ENCODE measurements around the gene ASPSCR1. TPM values are rescaled to one million over a fixed set of nuclear protein-coding genes. Genes with fewer than 3 reads are reported as not detected.
A peak's percentile ranks its signal among the peaks of the same experiment; 100 is the strongest.

The ASPSCR1 gene
- total RNA-seq, 1 experiment from 2014 or later: 60.4 TPM

DNA sequence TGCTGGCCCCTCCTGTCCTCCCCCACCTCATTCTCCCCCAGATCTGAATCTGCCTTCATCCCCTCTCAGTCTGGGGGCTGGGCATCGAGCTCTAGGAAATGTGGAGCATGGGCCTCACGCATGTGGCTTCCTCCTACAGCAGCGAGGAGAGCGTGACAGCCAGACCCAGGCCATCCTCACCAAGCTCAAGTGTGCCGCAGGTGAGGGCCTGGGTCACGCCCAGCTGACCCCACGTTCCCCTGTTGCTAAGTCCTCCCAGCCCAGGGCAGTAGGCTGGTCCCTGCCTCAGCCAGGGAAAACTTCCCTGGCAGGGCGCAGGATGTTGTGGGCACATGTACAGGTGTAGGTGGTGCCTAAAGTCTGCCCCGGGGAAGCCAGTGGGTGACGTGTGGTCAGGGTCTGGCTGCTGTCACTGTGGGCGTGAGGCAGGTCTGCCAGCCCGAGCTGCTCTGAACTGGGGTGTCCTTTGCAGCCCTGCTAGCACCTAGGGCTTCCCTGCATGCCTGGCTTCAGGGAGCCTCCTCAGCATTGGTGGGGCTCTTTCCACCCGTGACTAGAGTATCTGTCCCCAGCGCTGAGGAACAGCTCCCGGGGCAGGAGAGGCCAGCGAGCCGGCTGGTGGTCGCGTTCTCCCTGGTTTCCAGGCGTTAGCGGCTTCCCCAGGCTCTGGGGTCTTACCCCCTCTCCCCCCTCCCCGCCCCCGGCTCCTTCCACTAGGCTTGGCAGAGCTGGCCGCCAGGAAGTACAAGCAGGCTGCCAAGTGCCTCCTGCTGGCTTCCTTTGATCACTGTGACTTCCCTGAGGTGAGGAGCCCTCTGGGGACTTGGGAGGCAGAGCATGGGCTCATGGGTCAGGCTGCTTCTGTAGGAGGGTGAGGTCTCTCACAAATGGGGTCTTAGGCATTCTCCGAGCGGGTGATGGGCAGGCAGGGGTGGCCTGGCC lies 77.9 kb downstream of the ASPSCR1 start:
- TF ChIP-seq ZNF121 (CRISPR knock-in tag; IDR thresholded peaks at IDR 0.05) (no peak), ATF1 (CRISPR knock-in tag; IDR thresholded peaks at IDR 0.05) (0 out of 2 replicates have a peak, but pooled peaks have one; percentile 30)
- DNase-seq (ENCODE audit: low spot score) (no peak), ATAC-seq (no peak)
- Mint-ChIP-seq H3K27ac (no peak overlapping the region), H3K9me3 (no peaks in the 10 kb centered on the region), H3K4me1 (peaks cover 4% of the 10 kb centered on the region), H3K36me3 (peaks cover 8% of the 10 kb centered on the region; the same call in 1 of the 2 replicates), H3K27me3 (ENCODE audit: low read depth) (no peaks in the 10 kb centered on the region), H3K4me3 (no peak overlapping the region)
- POLR2A ChIA-PET: no interaction called here
- CTCF ChIA-PET: interaction anchor here (2.9 to 5.8 kb wide), 2 partner anchors 18 to 25 kb away, joined by 11 to 31 read pairs; partner anchors contain the start of genes DCXR and RAC3

DNA sequence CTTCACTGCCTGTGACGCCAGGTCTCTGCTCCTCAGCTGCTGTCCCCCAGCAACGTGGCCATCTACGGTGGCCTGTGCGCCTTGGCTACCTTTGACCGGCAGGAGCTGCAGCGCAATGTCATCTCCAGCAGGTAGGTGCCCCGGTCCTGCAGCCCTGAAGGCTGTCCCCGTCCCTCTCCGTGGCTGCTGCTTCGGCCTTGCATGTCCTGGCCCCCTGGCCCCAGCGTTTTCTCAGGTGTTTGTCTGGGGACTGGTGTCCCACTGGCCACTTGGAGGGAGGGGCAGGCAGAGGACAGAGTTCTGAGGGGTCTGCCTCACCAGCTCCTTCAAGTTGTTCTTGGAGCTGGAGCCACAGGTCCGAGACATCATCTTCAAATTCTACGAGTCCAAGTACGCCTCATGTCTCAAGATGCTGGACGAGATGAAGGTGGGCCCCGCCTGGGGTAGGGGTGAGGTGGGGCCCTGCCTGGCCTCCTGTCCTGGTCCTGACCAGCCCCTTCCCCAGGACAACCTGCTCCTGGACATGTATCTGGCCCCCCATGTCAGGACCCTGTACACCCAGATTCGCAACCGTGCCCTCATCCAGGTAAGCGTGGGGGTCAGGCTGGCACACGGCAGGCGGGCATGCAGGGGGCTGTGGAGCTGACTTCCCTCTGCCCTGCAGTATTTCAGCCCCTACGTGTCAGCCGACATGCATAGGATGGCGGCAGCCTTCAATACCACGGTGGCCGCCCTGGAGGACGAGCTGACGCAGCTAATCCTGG lies 78.7 kb downstream of the ASPSCR1 start:
- DNase-seq (ENCODE audit: low spot score): no peak
- ChIA-PET CTCF (interaction anchor here (1.0 to 2.9 kb wide), 2 partner anchors 19 to 26 kb away, joined by 3 to 11 read pairs; partner anchors contain the start of gene DCXR), POLR2A (no interaction called here)
- peaks cover 8% of the 10 kb centered on the region; the same call in 1 of the 2 replicates for H3K36me3 Mint-ChIP-seq
- H3K27ac Mint-ChIP-seq: no peak overlapping the region
- ATAC-seq: no peak
- no peaks in the 10 kb centered on the region for H3K9me3 Mint-ChIP-seq
- H3K4me1 Mint-ChIP-seq: no peaks in the 10 kb centered on the region
- H3K4me3 Mint-ChIP-seq: no peak overlapping the region
- TF ChIP-seq PRRX2 (CRISPR knock-in tag; IDR thresholded peaks at IDR 0.05): no peak
- TF ChIP-seq, protein P1, sequence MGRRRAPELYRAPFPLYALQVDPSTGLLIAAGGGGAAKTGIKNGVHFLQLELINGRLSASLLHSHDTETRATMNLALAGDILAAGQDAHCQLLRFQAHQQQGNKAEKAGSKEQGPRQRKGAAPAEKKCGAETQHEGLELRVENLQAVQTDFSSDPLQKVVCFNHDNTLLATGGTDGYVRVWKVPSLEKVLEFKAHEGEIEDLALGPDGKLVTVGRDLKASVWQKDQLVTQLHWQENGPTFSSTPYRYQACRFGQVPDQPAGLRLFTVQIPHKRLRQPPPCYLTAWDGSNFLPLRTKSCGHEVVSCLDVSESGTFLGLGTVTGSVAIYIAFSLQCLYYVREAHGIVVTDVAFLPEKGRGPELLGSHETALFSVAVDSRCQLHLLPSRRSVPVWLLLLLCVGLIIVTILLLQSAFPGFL (CRISPR knock-in tag; IDR thresholded peaks at IDR 0.05; ENCODE audit: borderline replicate concordance): peak; percentile 29; the same call in 1 of the 2 replicates
- no peaks in the 10 kb centered on the region for H3K27me3 Mint-ChIP-seq (ENCODE audit: low read depth)

DNA sequence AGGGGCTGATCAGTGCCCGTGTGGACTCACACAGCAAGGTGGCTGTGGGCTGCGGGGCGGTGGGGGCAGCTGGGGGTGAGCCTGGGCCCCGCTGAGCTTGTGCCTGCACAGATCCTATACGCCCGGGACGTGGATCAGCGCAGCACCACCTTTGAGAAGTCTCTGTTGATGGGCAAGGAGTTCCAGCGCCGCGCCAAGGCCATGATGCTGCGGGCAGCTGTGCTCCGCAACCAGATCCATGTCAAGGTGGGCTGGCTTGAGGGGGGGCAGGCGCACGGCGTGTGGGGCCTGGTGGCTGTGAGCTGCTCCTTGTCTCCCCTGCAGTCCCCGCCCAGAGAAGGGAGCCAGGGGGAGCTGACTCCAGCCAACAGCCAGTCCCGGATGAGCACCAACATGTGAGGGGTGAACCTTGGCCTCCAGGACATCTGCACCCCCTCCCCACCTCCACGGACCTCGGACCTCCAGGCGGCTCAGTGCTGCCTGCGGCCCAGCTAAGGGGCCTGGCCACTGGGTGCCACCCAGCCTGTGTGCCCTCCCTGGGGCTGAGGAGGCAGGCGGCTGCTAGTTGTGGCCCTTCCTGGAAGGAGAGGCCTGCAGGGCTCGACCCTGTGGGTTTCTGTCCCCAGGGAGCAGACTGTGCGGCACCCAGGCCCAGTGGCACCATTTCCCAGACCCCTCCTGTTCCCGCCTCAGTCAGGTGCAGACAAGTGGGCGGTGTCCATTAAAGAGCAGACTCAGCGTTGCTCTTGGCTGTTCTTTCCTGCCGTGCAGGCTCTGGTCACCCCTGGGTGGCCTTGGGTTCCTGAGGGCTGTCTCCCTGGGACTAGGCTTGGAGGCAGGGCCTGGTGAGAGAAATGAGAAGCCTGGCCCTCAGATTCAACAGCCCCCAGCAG lies 79.5 kb downstream of the ASPSCR1 start:
- H3K9me3 Mint-ChIP-seq: no peaks in the 10 kb centered on the region
- no peaks in the 10 kb centered on the region for H3K27me3 Mint-ChIP-seq (ENCODE audit: low read depth)
- DNase-seq (ENCODE audit: low spot score) (no peak), ATAC-seq (no peak)
- peaks cover 8% of the 10 kb centered on the region; the same call in 1 of the 2 replicates for H3K36me3 Mint-ChIP-seq
- H3K4me1 Mint-ChIP-seq: no peaks in the 10 kb centered on the region
- ChIA-PET CTCF (interaction anchor here (1.0 to 2.9 kb wide), 2 partner anchors 19 to 26 kb away, joined by 3 to 11 read pairs; partner anchors contain the start of gene DCXR), POLR2A (no interaction called here)
- no peak overlapping the region for H3K27ac Mint-ChIP-seq
- no peak overlapping the region for H3K4me3 Mint-ChIP-seq
- TF ChIP-seq, protein P2, sequence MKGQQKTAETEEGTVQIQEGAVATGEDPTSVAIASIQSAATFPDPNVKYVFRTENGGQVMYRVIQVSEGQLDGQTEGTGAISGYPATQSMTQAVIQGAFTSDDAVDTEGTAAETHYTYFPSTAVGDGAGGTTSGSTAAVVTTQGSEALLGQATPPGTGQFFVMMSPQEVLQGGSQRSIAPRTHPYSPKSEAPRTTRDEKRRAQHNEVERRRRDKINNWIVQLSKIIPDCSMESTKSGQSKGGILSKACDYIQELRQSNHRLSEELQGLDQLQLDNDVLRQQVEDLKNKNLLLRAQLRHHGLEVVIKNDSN (CRISPR knock-in tag; IDR thresholded peaks at IDR 0.05): no peak

DNA sequence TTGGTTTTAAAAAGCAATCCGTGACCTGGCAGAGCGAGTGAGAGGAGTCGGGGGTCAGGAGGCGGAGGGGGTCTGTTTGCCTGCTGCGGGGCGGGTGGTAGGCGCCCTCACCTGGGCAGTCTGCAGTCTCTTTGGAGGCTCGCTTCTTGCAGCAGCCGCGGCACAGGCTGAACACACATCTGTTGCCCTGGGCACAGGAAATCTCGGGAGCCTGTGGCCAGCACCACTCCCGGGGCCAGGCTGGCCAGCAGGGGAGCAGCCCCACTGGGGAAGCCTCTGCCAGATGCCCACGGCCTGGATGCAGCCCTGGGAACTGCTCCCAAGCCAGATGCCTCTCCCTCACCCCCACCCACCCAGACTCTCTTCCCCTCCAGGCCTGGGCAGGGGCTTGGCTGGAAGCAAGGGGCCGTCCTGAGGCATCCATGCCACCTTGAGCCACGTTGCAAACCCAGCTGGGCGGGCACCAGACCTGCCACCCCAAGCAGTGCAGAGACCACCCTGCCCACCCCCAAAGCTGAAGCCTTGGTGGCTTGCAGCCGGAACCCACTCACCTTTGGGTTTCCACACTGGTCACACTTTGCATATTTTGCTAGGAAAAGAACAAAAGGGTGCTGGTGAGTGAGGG lies 80.9 kb downstream of the ASPSCR1 start:
- DNase-seq (ENCODE audit: low spot score) (no peak), ATAC-seq (peak; percentile 33; the same call in 1 of the 2 replicates)
- CTCF ChIA-PET: interaction anchor here (2.9 kb wide), 1 partner anchor 21 kb away, joined by 11 read pairs; the partner anchor contains the start of gene DCXR
- Mint-ChIP-seq H3K4me1 (no peaks in the 10 kb centered on the region), H3K27me3 (ENCODE audit: low read depth) (no peaks in the 10 kb centered on the region), H3K27ac (no peak overlapping the region), H3K9me3 (no peaks in the 10 kb centered on the region), H3K36me3 (peaks cover 8% of the 10 kb centered on the region; the same call in 1 of the 2 replicates), H3K4me3 (no peak overlapping the region)
- POLR2A ChIA-PET: interaction anchor here (1.5 kb wide), 1 partner anchor 28 kb away, joined by 4 read pairs; no protein-coding TSS in a partner anchor
- TF ChIP-seq CREM (CRISPR knock-in tag; IDR thresholded peaks at IDR 0.05) (no peak), JUN (CRISPR knock-in tag; IDR thresholded peaks at IDR 0.05) (no peak), NR2C2 (CRISPR knock-in tag; IDR thresholded peaks at IDR 0.05) (no peak), ESRRA (CRISPR knock-in tag; IDR thresholded peaks at IDR 0.05; ENCODE audit: borderline replicate concordance) (no peak), NFE2L1 (CRISPR knock-in tag; IDR thresholded peaks at IDR 0.05) (no peak), ZNF138 (CRISPR knock-in tag; conservative IDR thresholded peaks at IDR 0.05) (no peak), EMX1 (CRISPR knock-in tag; IDR thresholded peaks at IDR 0.05) (no peak)
- TF ChIP-seq, protein P3, sequence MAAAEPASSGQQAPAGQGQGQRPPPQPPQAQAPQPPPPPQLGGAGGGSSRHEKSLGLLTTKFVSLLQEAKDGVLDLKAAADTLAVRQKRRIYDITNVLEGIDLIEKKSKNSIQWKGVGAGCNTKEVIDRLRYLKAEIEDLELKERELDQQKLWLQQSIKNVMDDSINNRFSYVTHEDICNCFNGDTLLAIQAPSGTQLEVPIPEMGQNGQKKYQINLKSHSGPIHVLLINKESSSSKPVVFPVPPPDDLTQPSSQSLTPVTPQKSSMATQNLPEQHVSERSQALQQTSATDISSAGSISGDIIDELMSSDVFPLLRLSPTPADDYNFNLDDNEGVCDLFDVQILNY (CRISPR knock-in tag; IDR thresholded peaks at IDR 0.05): no peak
- TF ChIP-seq, protein P4, sequence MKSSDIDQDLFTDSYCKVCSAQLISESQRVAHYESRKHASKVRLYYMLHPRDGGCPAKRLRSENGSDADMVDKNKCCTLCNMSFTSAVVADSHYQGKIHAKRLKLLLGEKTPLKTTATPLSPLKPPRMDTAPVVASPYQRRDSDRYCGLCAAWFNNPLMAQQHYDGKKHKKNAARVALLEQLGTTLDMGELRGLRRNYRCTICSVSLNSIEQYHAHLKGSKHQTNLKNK (CRISPR knock-in tag; IDR thresholded peaks at IDR 0.05): no peak
- TF ChIP-seq, protein P5, sequence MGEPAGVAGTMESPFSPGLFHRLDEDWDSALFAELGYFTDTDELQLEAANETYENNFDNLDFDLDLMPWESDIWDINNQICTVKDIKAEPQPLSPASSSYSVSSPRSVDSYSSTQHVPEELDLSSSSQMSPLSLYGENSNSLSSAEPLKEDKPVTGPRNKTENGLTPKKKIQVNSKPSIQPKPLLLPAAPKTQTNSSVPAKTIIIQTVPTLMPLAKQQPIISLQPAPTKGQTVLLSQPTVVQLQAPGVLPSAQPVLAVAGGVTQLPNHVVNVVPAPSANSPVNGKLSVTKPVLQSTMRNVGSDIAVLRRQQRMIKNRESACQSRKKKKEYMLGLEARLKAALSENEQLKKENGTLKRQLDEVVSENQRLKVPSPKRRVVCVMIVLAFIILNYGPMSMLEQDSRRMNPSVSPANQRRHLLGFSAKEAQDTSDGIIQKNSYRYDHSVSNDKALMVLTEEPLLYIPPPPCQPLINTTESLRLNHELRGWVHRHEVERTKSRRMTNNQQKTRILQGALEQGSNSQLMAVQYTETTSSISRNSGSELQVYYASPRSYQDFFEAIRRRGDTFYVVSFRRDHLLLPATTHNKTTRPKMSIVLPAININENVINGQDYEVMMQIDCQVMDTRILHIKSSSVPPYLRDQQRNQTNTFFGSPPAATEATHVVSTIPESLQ (CRISPR knock-in tag; IDR thresholded peaks at IDR 0.05): no peak
- TF ChIP-seq, protein P6, sequence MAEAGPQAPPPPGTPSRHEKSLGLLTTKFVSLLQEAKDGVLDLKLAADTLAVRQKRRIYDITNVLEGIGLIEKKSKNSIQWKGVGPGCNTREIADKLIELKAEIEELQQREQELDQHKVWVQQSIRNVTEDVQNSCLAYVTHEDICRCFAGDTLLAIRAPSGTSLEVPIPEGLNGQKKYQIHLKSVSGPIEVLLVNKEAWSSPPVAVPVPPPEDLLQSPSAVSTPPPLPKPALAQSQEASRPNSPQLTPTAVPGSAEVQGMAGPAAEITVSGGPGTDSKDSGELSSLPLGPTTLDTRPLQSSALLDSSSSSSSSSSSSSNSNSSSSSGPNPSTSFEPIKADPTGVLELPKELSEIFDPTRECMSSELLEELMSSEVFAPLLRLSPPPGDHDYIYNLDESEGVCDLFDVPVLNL (CRISPR knock-in tag; IDR thresholded peaks at IDR 0.05; ENCODE audit: borderline replicate concordance, low read depth): no peak
